Smooth muscle cell (in vitro differentiated cells): ENCODE results near the gene EPHB2. TPM values are rescaled to one million over a fixed set of nuclear protein-coding genes. Genes with fewer than 3 reads are reported as not detected.
A peak's percentile ranks its signal among the peaks of the same experiment; 100 is the strongest.

Source experiments
- DNase-seq: peaks from one replicate; lab custom pipeline; 2025; ENCODE audit not compliant: unreplicated experiment; lab: John Stamatoyannopoulos, UW
- H2AFZ ChIP-seq: fragments of 200-600 bp; sonication (generic); 2 replicates; pipeline ENCODE4 v1.6.0; 2016; ENCODE audit warnings: antibody characterized with exemption, low read depth, mild to moderate bottlenecking
- H3F3A ChIP-seq: fragments of 200-600 bp; sonication (generic); 2 replicates; pipeline ENCODE4 v1.6.0; 2017; ENCODE audit warnings: antibody characterized with exemption, low read depth
- H3K27ac ChIP-seq: fragments of 200-600 bp; sonication (generic); 2 replicates; pipeline ENCODE4 v1.5.1; 2016; ENCODE audit warnings: low read depth, mild to moderate bottlenecking
- H3K27me3 ChIP-seq: fragments of 200-600 bp; sonication (generic); 2 replicates; pipeline ENCODE4 v1.6.1; 2016; ENCODE audit warnings: low read depth, mild to moderate bottlenecking
- H3K36me3 ChIP-seq: fragments of 200-600 bp; sonication (generic); 2 replicates; pipeline ENCODE4 v1.5.1; 2016; ENCODE audit warnings: low read depth
- H3K4me1 ChIP-seq: fragments of 200-600 bp; sonication (generic); 2 replicates; pipeline ENCODE4 v1.5.1; 2016; ENCODE audit warnings: low read depth
- H3K4me2 ChIP-seq: fragments of 200-600 bp; sonication (generic); 2 replicates; pipeline ENCODE4 v1.6.0; 2016; ENCODE audit warnings: mild to moderate bottlenecking
- H3K4me3 ChIP-seq: fragments of 200-600 bp; sonication (generic); 2 replicates; pipeline ENCODE4 v1.5.1; 2016; ENCODE audit warnings: mild to moderate bottlenecking
- H3K79me2 ChIP-seq: fragments of 200-600 bp; sonication (generic); 2 replicates; pipeline ENCODE4 v1.6.0; 2016; ENCODE audit warnings: low read depth, mild to moderate bottlenecking
- H3K9ac ChIP-seq: fragments of 200-600 bp; sonication (generic); 2 replicates; pipeline ENCODE4 v1.6.0; 2016; ENCODE audit warnings: low read depth
- H3K9me3 ChIP-seq: fragments of 200-600 bp; sonication (generic); replicated peaks from 2 replicates; pipeline ENCODE4 v1.5.1; 2016; ENCODE audit warnings: low read depth
- H4K20me1 ChIP-seq: fragments of 200-600 bp; sonication (generic); 2 replicates; pipeline ENCODE4 v1.6.0; 2016; ENCODE audit warnings: low read depth
- CTCF ChIP-seq: fragments of 200-600 bp; sonication (generic); IDR thresholded peaks from 2 replicates; pipeline ENCODE4 v1.5.1; 2017; ENCODE audit warnings: borderline replicate concordance, mild to moderate bottlenecking, antibody characterized with exemption; ENCODE audit not compliant: insufficient read depth, poor library complexity, severe bottlenecking
- WGBS: methylation state at CpG from one replicate; pipeline ENCODE4 v1.1.7; 2016; ENCODE audit warnings: low lambda C conversion rate; 5-methylcytosine and 5-hydroxymethylcytosine counted together
- polyA plus RNA-seq: library from polyadenylated mRNA; unstranded; fragments of >200 nt; fragmentation: Nextera tagmentation; extraction: Ambion mirVana; gene quantifications from 2 replicates; pipeline ENCODE4 v1.2.1, GENCODE V29; 2016
- total RNA-seq: library from RNA; depleted of rRNA; stranded (reverse); fragments of >200 nt; gene quantifications from 2 replicates; pipeline ENCODE4 v1.2.3, GENCODE V29; 2014

The EPHB2 gene
- total and polyA plus RNA-seq, 2 experiments from 2014 or later, result 1.1 to 6.7 TPM

DNA sequence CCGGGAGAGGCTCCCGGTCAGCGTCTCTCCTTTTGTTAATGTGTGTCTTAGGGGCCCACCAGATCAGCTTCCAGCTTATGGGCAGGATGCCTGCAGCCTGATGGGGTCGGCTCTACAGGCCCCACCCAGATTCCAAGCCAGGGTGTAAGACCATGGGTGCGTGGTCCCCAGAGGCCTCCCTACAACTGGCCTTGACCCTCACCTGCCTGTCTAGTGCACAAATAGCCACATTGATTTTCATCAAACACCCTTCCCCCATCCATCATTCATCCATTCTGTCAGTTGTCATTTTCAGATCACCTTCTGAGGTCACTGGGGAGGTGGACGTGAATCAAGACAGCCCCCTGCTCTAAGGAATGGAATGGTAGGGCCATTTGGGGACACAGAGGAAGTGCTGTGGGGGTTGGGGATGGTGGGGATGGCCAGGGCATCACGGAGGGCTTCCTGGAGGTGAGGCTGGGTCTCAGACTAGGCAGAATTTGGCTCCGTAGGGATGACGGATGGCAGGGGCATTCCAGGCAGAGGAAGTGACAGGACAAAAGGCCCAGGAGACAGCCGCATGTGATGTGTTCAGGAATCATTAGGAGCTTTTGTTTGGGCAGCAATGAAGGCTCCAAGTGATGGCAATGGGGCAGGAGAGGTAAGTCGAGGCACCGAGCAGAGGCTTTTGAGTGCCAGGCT is 118.8 kb downstream of the EPHB2 start:
- no peak for DNase-seq
- H3K36me3 ChIP-seq, result no peaks in the 10 kb centered on the region
- no peaks in the 10 kb centered on the region for H3K79me2 ChIP-seq
- H3K27me3 ChIP-seq, result no peaks in the 10 kb centered on the region
- H3K9ac ChIP-seq, result no peak overlapping the region
- no peak overlapping the region for H3K4me3 ChIP-seq
- no peak for TF ChIP-seq CTCF
- no peaks in the 10 kb centered on the region for H4K20me1 ChIP-seq
- no peak overlapping the region for H3K27ac ChIP-seq
- peaks cover 21% of the 10 kb centered on the region for H3K4me1 ChIP-seq
- peaks cover 2% of the 10 kb centered on the region for H3F3A ChIP-seq
- H3K9me3 ChIP-seq, result no peaks in the 10 kb centered on the region
- no peak overlapping the region for H3K4me2 ChIP-seq
- H2AFZ ChIP-seq, result no peak overlapping the region
- WGBS, result 70% methylated on average over 12 of the region's 12 CpGs

GRCh38 chr1:22830041-22830566 is 119.5 kb downstream of the EPHB2 start:
- Histone ChIP-seq H3K4me3 (no peak overlapping the region), H3K27me3 (no peaks in the 10 kb centered on the region), H3F3A (peaks cover 2% of the 10 kb centered on the region), H4K20me1 (no peaks in the 10 kb centered on the region), H3K36me3 (no peaks in the 10 kb centered on the region), H3K79me2 (no peaks in the 10 kb centered on the region), H3K27ac (no peak overlapping the region), H3K4me2 (no peak overlapping the region), H3K9ac (no peak overlapping the region), H3K4me1 (peaks cover 21% of the 10 kb centered on the region), H2AFZ (no peak overlapping the region), H3K9me3 (no peaks in the 10 kb centered on the region)
- no peak for TF ChIP-seq CTCF
- 91% methylated on average over 6 of the region's 6 CpGs for WGBS
- DNase-seq, result no peak

DNA sequence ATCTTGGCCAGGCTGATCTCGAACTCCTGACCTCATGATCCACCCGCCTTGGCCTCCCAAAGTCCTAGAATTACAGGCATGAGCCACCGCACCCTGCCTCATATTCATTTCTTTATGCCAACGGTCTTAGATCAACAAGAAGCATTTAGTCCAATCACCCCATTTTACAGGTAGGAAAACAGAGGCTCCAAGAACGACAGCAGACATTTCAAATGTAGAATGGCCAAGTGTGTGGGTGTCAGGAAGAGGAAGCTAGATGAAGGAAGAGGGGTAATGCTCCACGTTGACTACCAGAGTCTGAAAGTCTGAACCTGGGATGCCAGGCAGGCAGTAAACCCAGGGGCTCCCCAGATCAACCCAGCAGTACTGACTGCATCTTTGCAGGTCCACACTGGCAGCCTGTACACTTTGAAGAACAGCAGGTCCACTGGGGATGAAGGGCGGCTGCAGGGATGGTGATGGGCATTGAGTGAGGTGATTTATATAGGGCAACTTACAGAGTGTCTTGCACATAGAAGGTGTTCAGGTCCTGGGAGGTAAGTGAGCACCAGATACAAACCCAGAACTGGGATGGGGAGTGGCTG is 120.2 kb downstream of the EPHB2 start:
- Histone ChIP-seq H3K27me3 (no peaks in the 10 kb centered on the region), H3K9me3 (no peaks in the 10 kb centered on the region), H3K36me3 (no peaks in the 10 kb centered on the region), H2AFZ (no peak overlapping the region), H3F3A (peaks cover 2% of the 10 kb centered on the region), H3K9ac (no peak overlapping the region), H3K4me2 (no peak overlapping the region), H3K4me1 (peaks cover 25% of the 10 kb centered on the region), H3K79me2 (no peaks in the 10 kb centered on the region), H3K27ac (peak overlapping the region; percentile 70), H4K20me1 (no peaks in the 10 kb centered on the region), H3K4me3 (no peak overlapping the region)
- 86% methylated on average over 7 of the region's 7 CpGs for WGBS
- no peak for TF ChIP-seq CTCF
- DNase-seq, result no peak
